WTC11 (cell line): Measurements from ENCODE around the gene NDUFS2. TPM values are rescaled to one million over a fixed set of nuclear protein-coding genes. Genes with fewer than 3 reads are reported as not detected.

Experiments used
- CREB1 ChIP-seq: sonication (generic); formaldehyde crosslinking; IDR thresholded peaks from 2 replicates; pipeline ENCODE4 v1.8.0; 2023; ENCODE audit warnings: mild to moderate bottlenecking, missing genetic modification reagents
- CREM ChIP-seq: sonication (generic); formaldehyde crosslinking; IDR thresholded peaks from 2 replicates; pipeline ENCODE4 v1.8.1; 2022; ENCODE audit warnings: mild to moderate bottlenecking, missing genetic modification reagents, moderate library complexity
- GRHL2 ChIP-seq: fragments of 250-450 bp; sonication (Bioruptor Pico); IDR thresholded peaks from 2 replicates; pipeline ENCODE4 v1.8.0; 2022; ENCODE audit warnings: mild to moderate bottlenecking, moderate library complexity; ENCODE audit not compliant: insufficient replicate concordance, severe bottlenecking
- JUN ChIP-seq: sonication (generic); formaldehyde crosslinking; IDR thresholded peaks from 2 replicates; pipeline ENCODE4 v1.8.0; 2023; ENCODE audit warnings: mild to moderate bottlenecking, missing genetic modification reagents
- PRRX2 ChIP-seq: fragments of 250-450 bp; sonication (Bioruptor Pico); IDR thresholded peaks from 2 replicates; pipeline ENCODE4 v1.8.0; 2021; ENCODE audit warnings: mild to moderate bottlenecking
- SMAD3 ChIP-seq: sonication (generic); formaldehyde crosslinking; IDR thresholded peaks from 2 replicates; pipeline ENCODE4 v1.8.0; 2022; ENCODE audit warnings: missing genetic modification reagents, mild to moderate bottlenecking, borderline replicate concordance
- SMAD4 ChIP-seq: sonication (generic); formaldehyde crosslinking; IDR thresholded peaks from 2 replicates; pipeline ENCODE4 v1.8.0; 2022; ENCODE audit warnings: mild to moderate bottlenecking, missing genetic modification reagents
- SOX15 ChIP-seq: fragments of 250-450 bp; sonication (Bioruptor Pico); IDR thresholded peaks from 2 replicates; pipeline ENCODE4 v1.9.0; 2021; ENCODE audit warnings: mild to moderate bottlenecking
- ZBTB21 ChIP-seq: sonication (generic); formaldehyde crosslinking; IDR thresholded peaks from 2 replicates; pipeline ENCODE4 v1.8.1; 2023; ENCODE audit warnings: mild to moderate bottlenecking, missing genetic modification reagents, borderline replicate concordance
- ZNF138 ChIP-seq: sonication (generic); formaldehyde crosslinking; conservative IDR thresholded peaks from 2 replicates; pipeline ENCODE4 v1.8.1; 2022; ENCODE audit warnings: mild to moderate bottlenecking, moderate library complexity, missing genetic modification reagents
- ZNF671 ChIP-seq: fragments of 250-450 bp; sonication (Bioruptor Pico); IDR thresholded peaks from 2 replicates; pipeline ENCODE4 v1.8.0; 2021; ENCODE audit warnings: mild to moderate bottlenecking
- total RNA-seq: library from RNA; stranded (reverse); gene quantifications from 3 replicates; pipeline ENCODE4 v1.2.3, GENCODE V29; 2021
- TF ChIP-seq, protein P1 (sequence below): sonication (generic); formaldehyde crosslinking; IDR thresholded peaks from 2 replicates; pipeline ENCODE4 v1.8.1; 2023; ENCODE audit warnings: mild to moderate bottlenecking, missing genetic modification reagents, borderline replicate concordance
- TF ChIP-seq, protein P2 (sequence below): sonication (generic); formaldehyde crosslinking; IDR thresholded peaks from 2 replicates; pipeline ENCODE4 v1.8.0; 2023; ENCODE audit warnings: missing genetic modification reagents, mild to moderate bottlenecking, borderline replicate concordance
- TF ChIP-seq, protein P3 (sequence below): sonication (generic); formaldehyde crosslinking; IDR thresholded peaks from 2 replicates; pipeline ENCODE4 v1.8.1; 2023; ENCODE audit warnings: mild to moderate bottlenecking, moderate library complexity, missing genetic modification reagents
- TF ChIP-seq, protein P4 (sequence below): sonication (generic); formaldehyde crosslinking; IDR thresholded peaks from 2 replicates; pipeline ENCODE4 v1.8.0; 2023; ENCODE audit warnings: mild to moderate bottlenecking, missing genetic modification reagents

NDUFS2 gene
- total RNA-seq, 1 experiment from 2014 or later = 108 TPM

DNA sequence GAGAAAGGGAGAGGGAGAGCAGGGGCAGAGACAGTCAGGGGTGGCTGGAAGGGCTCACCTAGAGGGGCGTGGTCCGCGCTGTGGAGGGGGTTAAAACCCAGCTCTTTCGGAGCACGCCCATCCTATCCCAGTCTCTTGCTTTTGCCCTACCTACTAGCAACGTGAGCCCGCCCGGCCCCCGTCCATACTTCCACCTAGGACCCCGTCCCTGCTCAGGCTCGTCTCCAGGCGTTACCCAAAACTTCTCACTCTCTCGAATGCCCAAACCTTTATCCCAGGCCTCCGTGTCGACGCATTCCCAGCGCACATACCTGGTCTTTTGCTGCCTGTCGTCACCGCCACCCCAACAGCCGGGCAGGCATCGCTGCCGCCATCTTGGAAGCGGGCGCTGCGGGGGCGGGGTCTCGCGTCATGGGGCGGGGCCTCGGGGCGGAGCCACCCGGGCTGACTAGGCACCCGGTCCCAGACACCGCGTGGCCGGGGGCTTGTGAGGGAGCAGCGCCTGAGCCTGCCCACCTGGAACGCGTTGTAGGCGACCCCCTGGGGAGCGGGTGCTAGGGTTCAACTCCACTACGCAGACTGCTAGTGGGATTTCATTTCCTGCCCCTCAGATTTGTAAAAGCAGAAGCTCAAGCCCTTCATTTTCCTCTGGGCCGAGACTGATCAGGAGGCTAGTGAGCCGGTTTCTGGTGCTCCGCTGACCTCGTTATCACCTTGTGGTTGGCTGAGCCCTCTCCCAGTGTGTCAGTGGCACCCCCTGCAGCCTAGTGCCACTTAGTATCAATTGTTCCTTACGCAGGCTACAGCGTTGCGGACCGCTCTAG, 24.8 kb upstream of the NDUFS2 start, which contains the start of gene B4GALT3 (continued):
- TF ChIP-seq, protein P1, sequence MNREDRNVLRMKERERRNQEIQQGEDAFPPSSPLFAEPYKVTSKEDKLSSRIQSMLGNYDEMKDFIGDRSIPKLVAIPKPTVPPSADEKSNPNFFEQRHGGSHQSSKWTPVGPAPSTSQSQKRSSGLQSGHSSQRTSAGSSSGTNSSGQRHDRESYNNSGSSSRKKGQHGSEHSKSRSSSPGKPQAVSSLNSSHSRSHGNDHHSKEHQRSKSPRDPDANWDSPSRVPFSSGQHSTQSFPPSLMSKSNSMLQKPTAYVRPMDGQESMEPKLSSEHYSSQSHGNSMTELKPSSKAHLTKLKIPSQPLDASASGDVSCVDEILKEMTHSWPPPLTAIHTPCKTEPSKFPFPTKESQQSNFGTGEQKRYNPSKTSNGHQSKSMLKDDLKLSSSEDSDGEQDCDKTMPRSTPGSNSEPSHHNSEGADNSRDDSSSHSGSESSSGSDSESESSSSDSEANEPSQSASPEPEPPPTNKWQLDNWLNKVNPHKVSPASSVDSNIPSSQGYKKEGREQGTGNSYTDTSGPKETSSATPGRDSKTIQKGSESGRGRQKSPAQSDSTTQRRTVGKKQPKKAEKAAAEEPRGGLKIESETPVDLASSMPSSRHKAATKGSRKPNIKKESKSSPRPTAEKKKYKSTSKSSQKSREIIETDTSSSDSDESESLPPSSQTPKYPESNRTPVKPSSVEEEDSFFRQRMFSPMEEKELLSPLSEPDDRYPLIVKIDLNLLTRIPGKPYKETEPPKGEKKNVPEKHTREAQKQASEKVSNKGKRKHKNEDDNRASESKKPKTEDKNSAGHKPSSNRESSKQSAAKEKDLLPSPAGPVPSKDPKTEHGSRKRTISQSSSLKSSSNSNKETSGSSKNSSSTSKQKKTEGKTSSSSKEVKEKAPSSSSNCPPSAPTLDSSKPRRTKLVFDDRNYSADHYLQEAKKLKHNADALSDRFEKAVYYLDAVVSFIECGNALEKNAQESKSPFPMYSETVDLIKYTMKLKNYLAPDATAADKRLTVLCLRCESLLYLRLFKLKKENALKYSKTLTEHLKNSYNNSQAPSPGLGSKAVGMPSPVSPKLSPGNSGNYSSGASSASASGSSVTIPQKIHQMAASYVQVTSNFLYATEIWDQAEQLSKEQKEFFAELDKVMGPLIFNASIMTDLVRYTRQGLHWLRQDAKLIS (CRISPR knock-in tag) = 0 out of 2 replicates have a peak, but pooled peaks have one; percentile 52
- TF ChIP-seq CREM (CRISPR knock-in tag) (peak; percentile 41; the same call in 1 of the 2 replicates), ZBTB21 (CRISPR knock-in tag) (0 out of 2 replicates have a peak, but pooled peaks have one; percentile 8), SMAD4 (no peak), ZNF671 (CRISPR knock-in tag) (no peak), SMAD3 (peak; percentile 53; the same call in 1 of the 2 replicates), PRRX2 (CRISPR knock-in tag) (no peak), SOX15 (CRISPR knock-in tag) (no peak), GRHL2 (CRISPR knock-in tag) (no peak), ZNF138 (CRISPR knock-in tag) (no peak), CREB1 (CRISPR knock-in tag) (peak; percentile 34; the same call in 1 of the 2 replicates), JUN (CRISPR knock-in tag) (no peak)
- TF ChIP-seq, protein P2, sequence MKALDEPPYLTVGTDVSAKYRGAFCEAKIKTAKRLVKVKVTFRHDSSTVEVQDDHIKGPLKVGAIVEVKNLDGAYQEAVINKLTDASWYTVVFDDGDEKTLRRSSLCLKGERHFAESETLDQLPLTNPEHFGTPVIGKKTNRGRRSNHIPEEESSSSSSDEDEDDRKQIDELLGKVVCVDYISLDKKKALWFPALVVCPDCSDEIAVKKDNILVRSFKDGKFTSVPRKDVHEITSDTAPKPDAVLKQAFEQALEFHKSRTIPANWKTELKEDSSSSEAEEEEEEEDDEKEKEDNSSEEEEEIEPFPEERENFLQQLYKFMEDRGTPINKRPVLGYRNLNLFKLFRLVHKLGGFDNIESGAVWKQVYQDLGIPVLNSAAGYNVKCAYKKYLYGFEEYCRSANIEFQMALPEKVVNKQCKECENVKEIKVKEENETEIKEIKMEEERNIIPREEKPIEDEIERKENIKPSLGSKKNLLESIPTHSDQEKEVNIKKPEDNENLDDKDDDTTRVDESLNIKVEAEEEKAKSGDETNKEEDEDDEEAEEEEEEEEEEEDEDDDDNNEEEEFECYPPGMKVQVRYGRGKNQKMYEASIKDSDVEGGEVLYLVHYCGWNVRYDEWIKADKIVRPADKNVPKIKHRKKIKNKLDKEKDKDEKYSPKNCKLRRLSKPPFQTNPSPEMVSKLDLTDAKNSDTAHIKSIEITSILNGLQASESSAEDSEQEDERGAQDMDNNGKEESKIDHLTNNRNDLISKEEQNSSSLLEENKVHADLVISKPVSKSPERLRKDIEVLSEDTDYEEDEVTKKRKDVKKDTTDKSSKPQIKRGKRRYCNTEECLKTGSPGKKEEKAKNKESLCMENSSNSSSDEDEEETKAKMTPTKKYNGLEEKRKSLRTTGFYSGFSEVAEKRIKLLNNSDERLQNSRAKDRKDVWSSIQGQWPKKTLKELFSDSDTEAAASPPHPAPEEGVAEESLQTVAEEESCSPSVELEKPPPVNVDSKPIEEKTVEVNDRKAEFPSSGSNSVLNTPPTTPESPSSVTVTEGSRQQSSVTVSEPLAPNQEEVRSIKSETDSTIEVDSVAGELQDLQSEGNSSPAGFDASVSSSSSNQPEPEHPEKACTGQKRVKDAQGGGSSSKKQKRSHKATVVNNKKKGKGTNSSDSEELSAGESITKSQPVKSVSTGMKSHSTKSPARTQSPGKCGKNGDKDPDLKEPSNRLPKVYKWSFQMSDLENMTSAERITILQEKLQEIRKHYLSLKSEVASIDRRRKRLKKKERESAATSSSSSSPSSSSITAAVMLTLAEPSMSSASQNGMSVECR = peak; percentile 66; the same call in 1 of the 2 replicates
- TF ChIP-seq, protein P3, sequence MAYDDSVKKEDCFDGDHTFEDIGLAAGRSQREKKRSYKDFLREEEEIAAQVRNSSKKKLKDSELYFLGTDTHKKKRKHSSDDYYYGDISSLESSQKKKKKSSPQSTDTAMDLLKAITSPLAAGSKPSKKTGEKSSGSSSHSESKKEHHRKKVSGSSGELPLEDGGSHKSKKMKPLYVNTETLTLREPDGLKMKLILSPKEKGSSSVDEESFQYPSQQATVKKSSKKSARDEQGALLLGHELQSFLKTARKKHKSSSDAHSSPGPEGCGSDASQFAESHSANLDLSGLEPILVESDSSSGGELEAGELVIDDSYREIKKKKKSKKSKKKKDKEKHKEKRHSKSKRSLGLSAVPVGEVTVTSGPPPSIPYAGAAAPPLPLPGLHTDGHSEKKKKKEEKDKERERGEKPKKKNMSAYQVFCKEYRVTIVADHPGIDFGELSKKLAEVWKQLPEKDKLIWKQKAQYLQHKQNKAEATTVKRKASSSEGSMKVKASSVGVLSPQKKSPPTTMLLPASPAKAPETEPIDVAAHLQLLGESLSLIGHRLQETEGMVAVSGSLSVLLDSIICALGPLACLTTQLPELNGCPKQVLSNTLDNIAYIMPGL (CRISPR knock-in tag) = peak; percentile 72; the same call in 1 of the 2 replicates
- TF ChIP-seq, protein P4, sequence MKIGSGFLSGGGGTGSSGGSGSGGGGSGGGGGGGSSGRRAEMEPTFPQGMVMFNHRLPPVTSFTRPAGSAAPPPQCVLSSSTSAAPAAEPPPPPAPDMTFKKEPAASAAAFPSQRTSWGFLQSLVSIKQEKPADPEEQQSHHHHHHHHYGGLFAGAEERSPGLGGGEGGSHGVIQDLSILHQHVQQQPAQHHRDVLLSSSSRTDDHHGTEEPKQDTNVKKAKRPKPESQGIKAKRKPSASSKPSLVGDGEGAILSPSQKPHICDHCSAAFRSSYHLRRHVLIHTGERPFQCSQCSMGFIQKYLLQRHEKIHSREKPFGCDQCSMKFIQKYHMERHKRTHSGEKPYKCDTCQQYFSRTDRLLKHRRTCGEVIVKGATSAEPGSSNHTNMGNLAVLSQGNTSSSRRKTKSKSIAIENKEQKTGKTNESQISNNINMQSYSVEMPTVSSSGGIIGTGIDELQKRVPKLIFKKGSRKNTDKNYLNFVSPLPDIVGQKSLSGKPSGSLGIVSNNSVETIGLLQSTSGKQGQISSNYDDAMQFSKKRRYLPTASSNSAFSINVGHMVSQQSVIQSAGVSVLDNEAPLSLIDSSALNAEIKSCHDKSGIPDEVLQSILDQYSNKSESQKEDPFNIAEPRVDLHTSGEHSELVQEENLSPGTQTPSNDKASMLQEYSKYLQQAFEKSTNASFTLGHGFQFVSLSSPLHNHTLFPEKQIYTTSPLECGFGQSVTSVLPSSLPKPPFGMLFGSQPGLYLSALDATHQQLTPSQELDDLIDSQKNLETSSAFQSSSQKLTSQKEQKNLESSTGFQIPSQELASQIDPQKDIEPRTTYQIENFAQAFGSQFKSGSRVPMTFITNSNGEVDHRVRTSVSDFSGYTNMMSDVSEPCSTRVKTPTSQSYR = no peak
